H9 (cell line): ENCODE data around the gene IGLON5. TPM values are rescaled to one million over a fixed set of nuclear protein-coding genes. Genes with fewer than 3 reads are reported as not detected.
A peak's percentile ranks its signal among the peaks of the same experiment; 100 is the strongest.

Experiments used
- DNase-seq: peaks from one replicate; pipeline ENCODE4 v3.0.0-alpha.2; 2017
- H2AFZ ChIP-seq: one replicate; pipeline ENCODE4 v1.6.1; 2013; ENCODE audit warnings: mild to moderate bottlenecking, low read length, control low read depth, moderate library complexity
- H2AK5ac ChIP-seq: 2 replicates; pipeline ENCODE4 v1.6.1; 2013; ENCODE audit warnings: low read length, control low read depth, mixed read lengths; ENCODE audit not compliant: insufficient read length
- H2BK120ac ChIP-seq: one replicate; pipeline ENCODE4 v1.6.1; 2013; ENCODE audit warnings: low read depth, mild to moderate bottlenecking, low read length, control low read depth, inconsistent platforms; ENCODE audit not compliant: poor library complexity, severe bottlenecking
- H2BK12ac ChIP-seq: 2 replicates; pipeline ENCODE4 v1.6.1; 2013; ENCODE audit warnings: low read length, control low read depth, mixed read lengths, low read depth; ENCODE audit not compliant: insufficient read length
- H2BK15ac ChIP-seq: 2 replicates; pipeline ENCODE4 v1.6.1; 2013; ENCODE audit warnings: low read depth, low read length, control low read depth
- H2BK20ac ChIP-seq: one replicate; pipeline ENCODE4 v1.6.1; 2013; ENCODE audit warnings: low read depth, mild to moderate bottlenecking, low read length, control low read depth, inconsistent platforms; ENCODE audit not compliant: poor library complexity, severe bottlenecking
- H2BK5ac ChIP-seq: 2 replicates; pipeline ENCODE4 v1.6.1; 2013; ENCODE audit warnings: low read length, control low read depth, mixed read lengths; ENCODE audit not compliant: insufficient read length
- H3K14ac ChIP-seq: 2 replicates; pipeline ENCODE4 v1.6.1; 2013; ENCODE audit warnings: low read length, control low read depth; ENCODE audit not compliant: insufficient read depth
- H3K18ac ChIP-seq: 2 replicates; pipeline ENCODE4 v1.6.1; 2013; ENCODE audit warnings: low read depth, mild to moderate bottlenecking, mixed read lengths, low read length, control low read depth; ENCODE audit not compliant: insufficient read length
- H3K23ac ChIP-seq: 2 replicates; pipeline ENCODE4 v1.6.1; 2013; ENCODE audit warnings: low read length, control low read depth, mixed read lengths, low read depth; ENCODE audit not compliant: insufficient read length
- H3K23me2 ChIP-seq: 2 replicates; pipeline ENCODE4 v1.6.1; 2013; ENCODE audit warnings: low read depth, mild to moderate bottlenecking, mixed read lengths, low read length, control low read depth; ENCODE audit not compliant: insufficient read length, poor library complexity, severe bottlenecking
- H3K27ac ChIP-seq: 2 replicates; pipeline ENCODE4 v1.5.1; 2013; ENCODE audit warnings: low read length, control low read depth, mixed read lengths, low read depth; ENCODE audit not compliant: insufficient read length
- H3K27me3 ChIP-seq: 2 replicates; pipeline ENCODE4 v1.6.1; 2013; ENCODE audit warnings: low read length, control low read depth, inconsistent platforms; ENCODE audit not compliant: insufficient read depth
- H3K4ac ChIP-seq: 2 replicates; pipeline ENCODE4 v1.6.1; 2013; ENCODE audit warnings: low read depth, mild to moderate bottlenecking, control low read depth, inconsistent platforms, low read length, moderate library complexity
- H3K4me1 ChIP-seq: 2 replicates; pipeline ENCODE4 v1.6.1; 2013; ENCODE audit warnings: low read length, control low read depth, inconsistent platforms; ENCODE audit not compliant: insufficient read depth
- H3K4me2 ChIP-seq: 2 replicates; pipeline ENCODE4 v1.6.1; 2013; ENCODE audit warnings: low read length, control low read depth, mixed read lengths; ENCODE audit not compliant: insufficient read length, insufficient read depth
- H3K56ac ChIP-seq: 2 replicates; pipeline ENCODE4 v1.6.1; 2013; ENCODE audit warnings: low read depth, mild to moderate bottlenecking, mixed read lengths, low read length, control low read depth; ENCODE audit not compliant: insufficient read length
- H3K79me1 ChIP-seq: 2 replicates; pipeline ENCODE4 v1.6.1; 2013; ENCODE audit warnings: low read depth, mild to moderate bottlenecking, moderate library complexity, low read length, control low read depth, inconsistent platforms; ENCODE audit not compliant: insufficient read depth, poor library complexity, severe bottlenecking
- H3K79me2 ChIP-seq: 2 replicates; pipeline ENCODE4 v1.6.1; 2013; ENCODE audit warnings: low read length, control low read depth, inconsistent platforms; ENCODE audit not compliant: insufficient read depth
- H3K9ac ChIP-seq: 2 replicates; pipeline ENCODE4 v1.6.1; 2013; ENCODE audit warnings: low read length, control low read depth, mixed read lengths; ENCODE audit not compliant: insufficient read length; ENCODE audit errors: extremely low read depth
- H3K9me3 ChIP-seq: one replicate; pipeline ENCODE4 v1.6.1; 2013; ENCODE audit warnings: low read depth, low read length, inconsistent platforms; ENCODE audit not compliant: control insufficient read depth
- H3T11ph ChIP-seq: one replicate; pipeline ENCODE4 v1.6.1; 2013; ENCODE audit warnings: mild to moderate bottlenecking, low read length, control low read depth, inconsistent platforms
- H4K20me1 ChIP-seq: one replicate; pipeline ENCODE4 v1.6.1; 2013; ENCODE audit not compliant: control insufficient read depth, insufficient read length, insufficient read depth
- H4K5ac ChIP-seq: 2 replicates; pipeline ENCODE4 v1.6.1; 2013; ENCODE audit warnings: low read depth, mild to moderate bottlenecking, mixed read lengths, low read length, control low read depth; ENCODE audit not compliant: insufficient read length
- H4K8ac ChIP-seq: replicated peaks from 2 replicates; pipeline ENCODE4 v1.6.1; 2013; ENCODE audit warnings: low read length, control low read depth, mixed read lengths, low read depth; ENCODE audit not compliant: insufficient read length
- H4K91ac ChIP-seq: 2 replicates; pipeline ENCODE4 v1.6.1; 2013; ENCODE audit warnings: low read depth, mild to moderate bottlenecking, moderate library complexity, mixed read lengths, low read length, control low read depth; ENCODE audit not compliant: insufficient read length
- H3K27ac Mint-ChIP-seq, 3 experiments: 2 replicates in 2 of 3; 3 replicates in 1 of 3; pipeline ENCODE4 v1.8.0; 2020 to 2021; ENCODE audit warnings: mixed read lengths in 3 of 3, mild to moderate bottlenecking in 1 of 3, moderate library complexity in 1 of 3
- H3K27me3 Mint-ChIP-seq: 2 replicates; pipeline ENCODE4 v1.8.0; 2021; ENCODE audit warnings: low read depth, mild to moderate bottlenecking, moderate library complexity, mixed read lengths
- H3K36me3 Mint-ChIP-seq, 3 experiments: 2 replicates in 2 of 3; 3 replicates in 1 of 3; pipeline ENCODE4 v1.8.0; 2020 to 2021; ENCODE audit warnings: low read depth in 3 of 3, mixed read lengths in 3 of 3; ENCODE audit not compliant: insufficient read depth in 1 of 3
- H3K4me1 Mint-ChIP-seq, 2 experiments: 2 replicates each; pipeline ENCODE4 v1.8.0; 2020; ENCODE audit warnings: mixed read lengths in 2 of 2
- H3K4me3 Mint-ChIP-seq, 2 experiments: 2 replicates in 1 of 2; 3 replicates in 1 of 2; pipeline ENCODE4 v1.8.0; 2020 to 2021; ENCODE audit warnings: mild to moderate bottlenecking in 2 of 2, mixed read lengths in 2 of 2, moderate library complexity in 1 of 2
- H3K9me3 Mint-ChIP-seq, 2 experiments: 2 replicates in 1 of 2; 3 replicates in 1 of 2; pipeline ENCODE4 v1.8.0; 2020; ENCODE audit warnings: mild to moderate bottlenecking in 2 of 2, mixed read lengths in 2 of 2, moderate library complexity in 1 of 2
- WGBS: extraction: QIAGEN DNeasy Blood & Tissue Kit; methylation state at CpG from one replicate; pipeline ENCODE4 v1.1.7; 2013; ENCODE audit warnings: missing lambda C conversion rate, low lambda C conversion rate, mixed read lengths; ENCODE audit not compliant: insufficient read length; ENCODE audit errors: extremely low coverage; 5-methylcytosine and 5-hydroxymethylcytosine counted together
- total RNA-seq: library from RNA; stranded (reverse); gene quantifications from 2 replicates; pipeline ENCODE4 v1.2.1, GENCODE V29; 2021
- TF ChIP-seq, protein P1 (sequence below): fragments of 200-600 bp; sonication (generic); conservative IDR thresholded peaks from 3 replicates; pipeline ENCODE4 v1.8.0; 2021; ENCODE audit warnings: antibody characterized with exemption, mild to moderate bottlenecking

IGLON5 gene
- total RNA-seq, 1 experiment from 2014 or later, result 41.4 TPM

- H3K4ac ChIP-seq, result no peak overlapping the region
- no peak overlapping the region for H3K4me3 Mint-ChIP-seq
- H3K27me3 ChIP-seq, result peaks cover 3% of the 10 kb centered on the region
- H2BK120ac ChIP-seq, result no peak overlapping the region
- H2BK5ac ChIP-seq, result no peak overlapping the region
- H2BK12ac ChIP-seq, result no peak overlapping the region
- WGBS, result no CpG with 5 or more reads among the region's 26 CpGs
- no peak overlapping the region for H3K56ac ChIP-seq
- no peak overlapping the region for H2AK5ac ChIP-seq
- H3K9ac ChIP-seq, result no peak overlapping the region
- no peaks in the 10 kb centered on the region for H3K4me1 ChIP-seq
- H3K79me1 ChIP-seq, result no peaks in the 10 kb centered on the region
- no peaks in the 10 kb centered on the region for H3K36me3 Mint-ChIP-seq
- no peak overlapping the region for H2BK20ac ChIP-seq
- H3K4me2 ChIP-seq, result no peak overlapping the region
- no peak overlapping the region for H4K91ac ChIP-seq
- peak; percentile 66 for DNase-seq
- H3K27ac Mint-ChIP-seq, result peak overlapping the region in 1 of 3 experiments; percentile 17; a peak in 1 of 7 replicates
- H2BK15ac ChIP-seq, result no peak overlapping the region
- H3K14ac ChIP-seq, result no peak overlapping the region
- no peaks in the 10 kb centered on the region for H3K23me2 ChIP-seq
- no peak overlapping the region for H3K18ac ChIP-seq
- no peak overlapping the region for H4K8ac ChIP-seq
- H3K9me3 Mint-ChIP-seq, result no peaks in the 10 kb centered on the region
- no peaks in the 10 kb centered on the region; the same call in none of the 2 replicates for H3K27me3 Mint-ChIP-seq
- H3K79me2 ChIP-seq, result no peaks in the 10 kb centered on the region
- peaks cover 0 to 15% of the 10 kb centered on the region in 2 experiments; a peak in 2 of 4 replicates for H3K4me1 Mint-ChIP-seq
- no peak overlapping the region for H2AFZ ChIP-seq
- no peak overlapping the region for H3T11ph ChIP-seq
- TF ChIP-seq, protein P1, sequence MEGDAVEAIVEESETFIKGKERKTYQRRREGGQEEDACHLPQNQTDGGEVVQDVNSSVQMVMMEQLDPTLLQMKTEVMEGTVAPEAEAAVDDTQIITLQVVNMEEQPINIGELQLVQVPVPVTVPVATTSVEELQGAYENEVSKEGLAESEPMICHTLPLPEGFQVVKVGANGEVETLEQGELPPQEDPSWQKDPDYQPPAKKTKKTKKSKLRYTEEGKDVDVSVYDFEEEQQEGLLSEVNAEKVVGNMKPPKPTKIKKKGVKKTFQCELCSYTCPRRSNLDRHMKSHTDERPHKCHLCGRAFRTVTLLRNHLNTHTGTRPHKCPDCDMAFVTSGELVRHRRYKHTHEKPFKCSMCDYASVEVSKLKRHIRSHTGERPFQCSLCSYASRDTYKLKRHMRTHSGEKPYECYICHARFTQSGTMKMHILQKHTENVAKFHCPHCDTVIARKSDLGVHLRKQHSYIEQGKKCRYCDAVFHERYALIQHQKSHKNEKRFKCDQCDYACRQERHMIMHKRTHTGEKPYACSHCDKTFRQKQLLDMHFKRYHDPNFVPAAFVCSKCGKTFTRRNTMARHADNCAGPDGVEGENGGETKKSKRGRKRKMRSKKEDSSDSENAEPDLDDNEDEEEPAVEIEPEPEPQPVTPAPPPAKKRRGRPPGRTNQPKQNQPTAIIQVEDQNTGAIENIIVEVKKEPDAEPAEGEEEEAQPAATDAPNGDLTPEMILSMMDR, result no peak
- H3K27ac ChIP-seq, result no peak overlapping the region
- no peak overlapping the region for H4K5ac ChIP-seq
- H3K23ac ChIP-seq, result no peak overlapping the region
- no peaks in the 10 kb centered on the region for H4K20me1 ChIP-seq
- no peaks in the 10 kb centered on the region for H3K9me3 ChIP-seq
Observed at GRCh38 chr19:51271067-51271466, 40.4 kb upstream of the IGLON5 start.
